GM13976 (cell line): ENCODE data around the gene STXBP5.

Source experiments
- DNase-seq: peaks from one replicate; pipeline ENCODE4 v3.0.0; 2012; ENCODE audit warnings: low spot score
- CTCF ChIP-seq: IDR thresholded peaks from 2 replicates; pipeline ENCODE4 v1.5.1; 2012; ENCODE audit warnings: borderline replicate concordance, mild to moderate bottlenecking; ENCODE audit not compliant: insufficient read depth; ENCODE audit errors: extremely low read depth, missing control alignments, control extremely low read depth
- in situ Hi-C: fragments of 300-500 bp; cut with MboI; formaldehyde crosslinking; loops from one replicate; pipeline ENCODE4 v1.12.0; 2022; ENCODE audit warnings: low sequenced_read_pairs, mixed read lengths, inconsistent platforms; ENCODE audit not compliant: unreplicated experiment

Gene STXBP5

DNA sequence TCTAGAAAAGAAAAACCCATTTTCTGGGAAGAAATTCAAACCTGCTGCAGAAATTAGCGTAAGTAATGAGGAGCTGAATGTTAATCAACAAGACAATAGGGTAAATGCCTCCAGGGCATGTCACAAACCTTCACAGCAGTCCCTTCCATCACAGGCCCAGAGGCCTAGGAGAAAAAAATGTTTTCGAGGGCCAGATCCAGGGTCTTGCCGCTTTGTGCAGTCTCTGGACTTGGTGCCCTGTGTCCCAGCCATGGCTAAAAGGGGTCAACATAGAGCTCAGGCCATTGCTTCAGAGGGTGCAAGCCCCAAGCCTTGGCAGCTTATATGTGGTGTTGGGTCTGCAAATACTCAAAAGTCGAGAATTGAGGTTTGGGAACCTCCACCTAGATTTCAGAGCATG is 99.8 kb downstream of the STXBP5 start:
- no peak for DNase-seq
- no peak for TF ChIP-seq CTCF
- in situ Hi-C loops, result no loop called here

DNA sequence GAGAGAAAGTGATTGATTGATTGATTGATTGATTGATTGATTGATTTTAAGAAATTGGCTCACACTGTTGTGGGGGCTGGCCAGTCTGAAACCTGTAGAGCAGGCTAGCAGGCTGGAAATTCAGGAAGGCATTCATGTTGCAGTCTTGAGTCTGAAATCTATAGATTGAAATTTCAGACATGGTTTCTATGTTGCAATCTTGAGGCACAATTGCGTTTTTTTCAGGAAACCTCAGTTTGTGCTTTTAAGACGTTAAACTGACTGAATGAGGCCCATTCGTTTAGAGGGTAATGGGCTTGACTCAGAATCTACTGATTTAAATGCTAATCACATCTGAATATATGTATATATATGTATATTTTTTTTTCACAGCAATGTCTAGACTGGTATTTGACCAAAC is 106.3 kb downstream of the STXBP5 start:
- TF ChIP-seq CTCF, result no peak
- DNase-seq, result no peak
- in situ Hi-C loops, result no loop called here

DNA sequence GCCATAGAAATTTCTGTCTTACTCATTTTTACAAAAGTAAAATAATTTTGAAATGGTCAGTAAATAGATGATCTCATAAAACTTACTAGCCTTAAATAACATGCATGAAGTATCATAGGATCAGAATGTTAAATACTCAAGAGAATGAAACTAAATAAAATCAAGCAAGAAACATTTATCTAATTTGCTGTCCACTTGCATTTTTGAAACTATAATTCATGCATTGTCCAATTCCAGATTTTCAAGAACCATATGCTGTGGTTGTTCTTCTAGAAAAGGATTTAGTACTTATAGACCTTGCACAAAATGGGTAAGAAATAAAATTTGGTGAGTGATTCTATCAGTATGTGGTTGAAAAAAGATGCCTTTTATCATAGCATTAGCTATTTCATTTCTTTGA is 107.0 kb downstream of the STXBP5 start:
- DNase-seq, result no peak
- no peak for TF ChIP-seq CTCF
- in situ Hi-C loops, result no loop called here

DNA sequence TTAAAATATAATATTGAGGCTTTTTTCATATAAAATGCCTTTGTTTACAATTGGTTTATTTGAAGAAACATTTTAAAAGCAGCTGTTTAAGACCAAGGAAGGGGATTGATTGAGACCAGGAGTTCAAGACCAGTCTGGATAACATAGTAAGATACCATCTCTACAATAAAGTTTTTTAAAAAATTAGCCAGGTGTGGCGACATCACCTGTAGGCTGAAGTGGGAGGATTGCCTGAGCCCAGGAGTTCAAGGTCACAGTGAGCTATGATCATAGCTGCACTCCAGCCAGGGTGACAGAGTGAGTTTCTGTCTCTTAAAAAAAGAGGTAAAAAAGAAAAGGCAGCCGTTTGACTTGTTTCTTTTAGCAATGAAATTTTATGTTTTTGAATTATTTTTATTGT is 117.0 kb downstream of the STXBP5 start:
- no peak for TF ChIP-seq CTCF
- in situ Hi-C loops, result no loop called here
- DNase-seq, result no peak

- in situ Hi-C loops, result no loop called here
- DNase-seq, result peak; percentile 62
- no peak for TF ChIP-seq CTCF
Measured at GRCh38 chr6:147322299-147323162, 118.3 kb downstream of the STXBP5 start.

GRCh38 chr6:147325557-147325956 is 121.3 kb downstream of the STXBP5 start:
- DNase-seq, result no peak
- in situ Hi-C loops, result no loop called here
- no peak for TF ChIP-seq CTCF
